Natural killer cell (primary cell): ENCODE measurements around the gene MAP3K4. TPM values are rescaled to one million over a fixed set of nuclear protein-coding genes. Genes with fewer than 3 reads are reported as not detected.

Experiments
- ATAC-seq, 3 donors: fragments of 150-1000 bp in 2 of 3; fragments of 200-7000 bp in 1 of 3; cut with Tn5 transposase; 1 replicate in 1 of 3; 2 replicates in 2 of 3; pipeline ENCODE4 v1.10.0; 2021; ENCODE audit warnings: mild to moderate bottlenecking in 2 of 3, moderate library complexity in 2 of 3
- DNase-seq, 2 donors: peaks; one replicate each; pipeline versions ENCODE4 v3.0.0 to v3.0.0-alpha.2; 2013 to 2021; ENCODE audit warnings: mixed read lengths in 1 of 2
- H3K27ac ChIP-seq: one replicate; pipeline ENCODE4 v1.5.1; 2013; ENCODE audit warnings: mild to moderate bottlenecking, low read length
- H3K27me3 ChIP-seq: one replicate; pipeline ENCODE4 v1.6.1; 2013; ENCODE audit warnings: low read length; ENCODE audit not compliant: control insufficient read depth, insufficient read depth
- H3K36me3 ChIP-seq: one replicate; pipeline ENCODE4 v1.6.1; 2013; ENCODE audit warnings: low read length; ENCODE audit not compliant: control insufficient read depth, insufficient read depth
- H3K4me1 ChIP-seq: one replicate; pipeline ENCODE4 v1.6.1; 2013; ENCODE audit warnings: low read length; ENCODE audit not compliant: control insufficient read depth, insufficient read depth
- H3K4me3 ChIP-seq: one replicate; pipeline ENCODE4 v1.5.1; 2013; ENCODE audit warnings: low read length
- H3K9me3 ChIP-seq: one replicate; pipeline ENCODE4 v1.6.1; 2013; ENCODE audit warnings: low read length; ENCODE audit not compliant: control insufficient read depth, insufficient read depth
- H3K27ac Mint-ChIP-seq, 2 donors: one replicate each; pipeline ENCODE4 v1.8.0; 2022; ENCODE audit warnings: mild to moderate bottlenecking in 2 of 2, mixed read lengths in 2 of 2, moderate library complexity in 1 of 2
- H3K27me3 Mint-ChIP-seq, 2 donors: one replicate each; pipeline ENCODE4 v1.8.0; 2022; ENCODE audit warnings: low read depth in 2 of 2, mixed read lengths in 2 of 2
- H3K36me3 Mint-ChIP-seq: one replicate; pipeline ENCODE4 v1.8.0; 2022; ENCODE audit warnings: mixed read lengths
- H3K4me1 Mint-ChIP-seq, 2 donors: one replicate each; pipeline ENCODE4 v1.8.0; 2022; ENCODE audit warnings: mixed read lengths in 2 of 2
- H3K4me3 Mint-ChIP-seq: one replicate; pipeline ENCODE4 v1.8.0; 2022; ENCODE audit warnings: mild to moderate bottlenecking, moderate library complexity, mixed read lengths
- H3K9me3 Mint-ChIP-seq, 2 donors: one replicate each; pipeline ENCODE4 v1.8.0; 2022; ENCODE audit warnings: mixed read lengths in 2 of 2
- WGBS: methylation state at CpG from one replicate; pipeline ENCODE4 v1.1.7; 2013; ENCODE audit warnings: missing lambda C conversion rate; ENCODE audit not compliant: insufficient coverage; 5-methylcytosine and 5-hydroxymethylcytosine counted together
- intact Hi-C: fragments of 100-400 bp; cut with micrococcal nuclease; formaldehyde crosslinking; loops from one replicate; pipeline ENCODE4 v1.14.2; 2022
- total RNA-seq, 4 donors: library from RNA; stranded (reverse); fragments of 120-200 nt in 1 of 4; gene quantifications; one replicate each; pipeline versions ENCODE4 v1.2.3 to v1.2.4, GENCODE V29; 2013 to 2022
- TF ChIP-seq, protein P1 (sequence below): fragments of 200-600 bp; IDR thresholded peaks from one replicate; pipeline ENCODE4 v1.8.0; 2022; ENCODE audit warnings: antibody characterized with exemption

MAP3K4 gene
- total RNA-seq, 3 donors from 2014 or later (not counting 1 experiment from before 2014, with no cell fraction given) = 46.5 to 79.9 (median 67.0) TPM

DNA sequence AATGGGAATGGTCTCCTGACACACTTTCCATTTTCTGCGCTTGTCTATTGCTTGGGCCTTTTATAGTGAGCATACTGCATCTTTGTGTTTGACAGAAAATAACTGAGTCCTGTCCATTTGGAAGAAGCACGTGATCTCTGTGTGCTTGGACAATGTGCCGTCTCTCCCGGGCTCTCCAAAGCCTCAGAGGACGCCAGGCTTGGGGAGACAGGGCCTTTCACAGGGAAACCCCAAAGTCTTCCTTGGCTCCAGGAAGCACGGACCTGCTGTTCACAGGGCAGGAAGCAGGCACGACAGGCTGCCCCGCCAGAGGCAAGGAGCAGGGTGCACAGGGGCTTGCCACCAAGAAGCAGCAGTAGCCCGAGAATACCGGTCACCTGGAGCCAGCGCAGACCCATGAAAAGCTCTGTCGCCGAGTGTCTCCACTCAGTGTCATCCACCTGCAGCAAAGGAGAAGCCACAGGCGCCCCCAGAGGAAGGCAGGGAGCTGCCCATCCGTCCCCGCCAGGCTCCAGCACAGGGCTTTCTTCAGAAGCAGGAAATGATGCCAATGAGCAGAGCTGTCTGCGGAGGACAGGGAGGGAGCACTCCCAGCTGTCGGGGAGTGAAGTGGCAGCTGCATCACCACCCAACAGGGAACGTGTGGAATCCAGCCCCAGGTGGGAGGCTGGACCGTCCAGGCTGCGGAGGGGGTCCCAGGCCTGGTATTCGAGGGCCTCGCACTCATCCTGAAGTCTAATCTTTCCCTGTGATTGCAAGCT is 147.2 kb downstream of the MAP3K4 start:
- no peak overlapping the region for H3K4me3 Mint-ChIP-seq
- ATAC-seq (no peak), DNase-seq (no peak)
- H3K4me1 Mint-ChIP-seq = peaks cover 0 to 6% of the 10 kb centered on the region in 2 donors
- H3K9me3 Mint-ChIP-seq = no peaks in the 10 kb centered on the region
- TF ChIP-seq, protein P1, sequence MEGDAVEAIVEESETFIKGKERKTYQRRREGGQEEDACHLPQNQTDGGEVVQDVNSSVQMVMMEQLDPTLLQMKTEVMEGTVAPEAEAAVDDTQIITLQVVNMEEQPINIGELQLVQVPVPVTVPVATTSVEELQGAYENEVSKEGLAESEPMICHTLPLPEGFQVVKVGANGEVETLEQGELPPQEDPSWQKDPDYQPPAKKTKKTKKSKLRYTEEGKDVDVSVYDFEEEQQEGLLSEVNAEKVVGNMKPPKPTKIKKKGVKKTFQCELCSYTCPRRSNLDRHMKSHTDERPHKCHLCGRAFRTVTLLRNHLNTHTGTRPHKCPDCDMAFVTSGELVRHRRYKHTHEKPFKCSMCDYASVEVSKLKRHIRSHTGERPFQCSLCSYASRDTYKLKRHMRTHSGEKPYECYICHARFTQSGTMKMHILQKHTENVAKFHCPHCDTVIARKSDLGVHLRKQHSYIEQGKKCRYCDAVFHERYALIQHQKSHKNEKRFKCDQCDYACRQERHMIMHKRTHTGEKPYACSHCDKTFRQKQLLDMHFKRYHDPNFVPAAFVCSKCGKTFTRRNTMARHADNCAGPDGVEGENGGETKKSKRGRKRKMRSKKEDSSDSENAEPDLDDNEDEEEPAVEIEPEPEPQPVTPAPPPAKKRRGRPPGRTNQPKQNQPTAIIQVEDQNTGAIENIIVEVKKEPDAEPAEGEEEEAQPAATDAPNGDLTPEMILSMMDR = no peak
- H3K36me3 Mint-ChIP-seq = no peaks in the 10 kb centered on the region
- no peak overlapping the region for H3K27ac ChIP-seq
- H3K27me3 Mint-ChIP-seq = no peaks in the 10 kb centered on the region
- H3K9me3 ChIP-seq = no peaks in the 10 kb centered on the region
- peaks cover 9% of the 10 kb centered on the region for H3K36me3 ChIP-seq
- no peak overlapping the region for H3K27ac Mint-ChIP-seq
- H3K27me3 ChIP-seq = no peaks in the 10 kb centered on the region
- H3K4me3 ChIP-seq = no peak overlapping the region
- 95% methylated on average over 23 of the region's 23 CpGs for WGBS
- peaks cover 13% of the 10 kb centered on the region for H3K4me1 ChIP-seq
- intact Hi-C loops = no loop called here

DNA sequence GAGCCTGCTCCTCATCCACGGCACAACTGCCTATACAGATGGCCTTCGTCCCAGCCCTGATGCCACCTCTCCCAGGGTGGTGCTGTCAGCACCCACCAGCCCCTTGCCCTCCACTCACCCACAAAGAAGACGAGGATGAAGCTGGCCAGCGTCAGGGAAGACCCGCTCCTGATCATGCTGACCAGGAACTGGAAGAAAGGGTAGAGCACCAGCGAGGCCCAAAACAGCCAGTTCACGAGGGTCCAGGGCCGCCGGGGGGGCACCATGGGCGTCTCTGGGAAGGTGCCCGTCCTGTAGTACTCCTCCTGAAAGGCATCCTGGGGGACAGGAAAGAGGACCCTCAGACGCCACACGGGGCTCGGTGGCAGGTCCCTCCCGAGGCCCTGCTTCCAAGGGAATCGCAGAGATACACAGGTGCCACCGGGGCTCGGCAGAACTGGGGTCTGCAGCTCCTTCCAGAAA is 147.8 kb downstream of the MAP3K4 start:
- 96% methylated on average over 18 of the region's 18 CpGs for WGBS
- H3K36me3 ChIP-seq = peaks cover 9% of the 10 kb centered on the region
- Mint-ChIP-seq H3K4me1 (peaks cover 0 to 6% of the 10 kb centered on the region in 2 donors), H3K36me3 (no peaks in the 10 kb centered on the region), H3K4me3 (no peak overlapping the region), H3K27ac (no peak overlapping the region), H3K27me3 (no peaks in the 10 kb centered on the region), H3K9me3 (no peaks in the 10 kb centered on the region)
- H3K9me3 ChIP-seq = no peaks in the 10 kb centered on the region
- H3K4me1 ChIP-seq = peaks cover 13% of the 10 kb centered on the region
- H3K27ac ChIP-seq = no peak overlapping the region
- H3K4me3 ChIP-seq = no peak overlapping the region
- intact Hi-C loops = no loop called here
- TF ChIP-seq, protein P1 = no peak
- DNase-seq = no peak
- no peak for ATAC-seq
- no peaks in the 10 kb centered on the region for H3K27me3 ChIP-seq

DNA sequence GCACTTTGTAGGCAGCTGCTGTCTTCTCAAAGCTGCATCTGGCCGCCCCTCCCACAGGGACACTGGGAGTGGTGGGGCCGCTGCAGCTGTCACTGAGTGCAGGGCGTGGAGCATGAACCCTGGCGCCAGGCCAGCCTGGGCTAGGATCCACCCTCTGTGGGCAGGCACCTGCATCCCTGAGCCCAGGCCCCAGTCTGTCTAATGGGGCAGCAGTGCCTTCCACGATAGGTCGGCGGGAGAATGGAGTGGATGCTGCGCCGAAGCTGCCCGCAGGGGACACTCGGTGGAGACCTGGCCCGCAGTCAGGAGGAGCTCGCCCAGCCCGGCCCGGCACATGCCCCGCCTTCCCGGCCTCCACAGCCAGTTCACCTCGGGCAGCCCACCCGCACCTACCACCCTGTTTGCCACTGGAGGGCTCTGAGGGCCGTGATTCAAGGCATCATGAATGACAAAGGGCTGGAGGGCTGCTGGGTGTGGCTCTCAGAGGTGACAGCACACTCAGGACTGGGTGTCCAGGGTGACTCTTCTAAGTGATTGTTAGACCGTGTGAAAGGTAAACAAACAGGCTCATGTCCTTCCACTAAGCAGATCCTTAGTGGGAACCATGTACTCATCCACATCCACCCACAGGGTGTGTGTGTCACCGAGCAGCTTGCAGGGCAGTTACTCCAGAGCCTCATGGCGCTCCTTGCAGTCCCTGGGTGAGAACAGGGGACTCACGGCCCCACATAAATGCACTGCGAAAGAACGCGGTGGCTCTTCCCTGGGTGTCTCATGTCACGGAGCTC is 148.4 kb downstream of the MAP3K4 start:
- intact Hi-C loops = no loop called here
- Histone ChIP-seq H3K36me3 (peaks cover 7% of the 10 kb centered on the region), H3K27me3 (no peaks in the 10 kb centered on the region), H3K27ac (no peak overlapping the region), H3K4me3 (no peak overlapping the region), H3K9me3 (no peaks in the 10 kb centered on the region), H3K4me1 (peaks cover 13% of the 10 kb centered on the region)
- Mint-ChIP-seq H3K4me3 (no peak overlapping the region), H3K36me3 (no peaks in the 10 kb centered on the region), H3K9me3 (no peaks in the 10 kb centered on the region), H3K27me3 (no peaks in the 10 kb centered on the region), H3K27ac (no peak overlapping the region), H3K4me1 (peaks cover 0 to 6% of the 10 kb centered on the region in 2 donors)
- TF ChIP-seq, protein P1 = no peak
- DNase-seq (no peak), ATAC-seq (no peak)
- WGBS = 93% methylated on average over 28 of the region's 28 CpGs
